GM19193 (cell line): Measurements from ENCODE around the gene GOLGA3.

Source experiments
- POLR2A ChIP-seq: IDR thresholded peaks from 4 replicates; pipeline ENCODE4 v1.6.1; 2011; ENCODE audit not compliant: insufficient read depth, insufficient read length; ENCODE audit errors: extremely low read depth

Gene GOLGA3

GRCh38 chr12:132828706-132829534 is at the start of gene GOLGA3:
TSS of gene GOLGA3 (minus strand) at chr12:132828869. CDS start at chr12:132822128, 6,741 bp downstream.
- peak; percentile 78 for TF ChIP-seq POLR2A

- no peak for TF ChIP-seq POLR2A
Measured at GRCh38 chr12:132874175-132874574, 45.5 kb upstream of the GOLGA3 start.

GRCh38 chr12:132873724-132874123 is 45.1 kb upstream of the GOLGA3 start:
- TF ChIP-seq POLR2A, result no peak

GRCh38 chr12:132872975-132873421 is 44.3 kb upstream of the GOLGA3 start:
- no peak for TF ChIP-seq POLR2A

GRCh38 chr12:132872073-132872855 is 43.6 kb upstream of the GOLGA3 start:
- TF ChIP-seq POLR2A, result no peak

- no peak for TF ChIP-seq POLR2A
Measured at GRCh38 chr12:132869551-132869950, 40.9 kb upstream of the GOLGA3 start.

- no peak for TF ChIP-seq POLR2A
Measured at GRCh38 chr12:132866251-132866828, 37.7 kb upstream of the GOLGA3 start.

- TF ChIP-seq POLR2A, result no peak
Measured at GRCh38 chr12:132861558-132861957, 32.9 kb upstream of the GOLGA3 start.

GRCh38 chr12:132858718-132859266 is 30.1 kb upstream of the GOLGA3 start:
- no peak for TF ChIP-seq POLR2A

GRCh38 chr12:132856581-132856980 is 27.9 kb upstream of the GOLGA3 start:
- TF ChIP-seq POLR2A, result no peak

GRCh38 chr12:132853285-132854092 is 24.8 kb upstream of the GOLGA3 start:
- TF ChIP-seq POLR2A, result no peak

GRCh38 chr12:132852496-132852895 is 23.8 kb upstream of the GOLGA3 start:
- no peak for TF ChIP-seq POLR2A

- no peak for TF ChIP-seq POLR2A
Measured at GRCh38 chr12:132851465-132851864, 22.8 kb upstream of the GOLGA3 start.

- no peak for TF ChIP-seq POLR2A
Measured at GRCh38 chr12:132850291-132850690, 21.6 kb upstream of the GOLGA3 start.
